ENCODE measurements around the gene MOB3B.

DNA sequence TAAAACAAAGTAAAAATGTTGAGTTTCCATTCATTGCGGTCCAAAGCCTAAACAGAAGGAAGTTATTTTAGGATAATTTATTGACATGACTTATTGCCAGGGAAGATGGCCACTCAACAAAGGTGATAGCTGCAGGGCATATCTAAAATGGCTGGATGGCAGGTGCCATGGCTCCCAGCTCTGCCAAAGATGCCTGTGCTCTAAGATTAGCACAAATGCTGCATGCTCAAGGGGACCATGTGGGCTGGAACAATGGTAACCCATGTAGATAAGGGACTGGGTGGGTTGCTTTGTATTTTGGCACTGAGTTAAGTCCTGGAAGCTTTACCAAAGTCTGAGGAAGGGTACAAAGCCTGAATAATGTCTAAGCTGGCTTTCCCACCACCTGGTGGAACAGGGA lies 101.1 kb downstream of the MOB3B start:
- TF ChIP-seq, protein P1, sequence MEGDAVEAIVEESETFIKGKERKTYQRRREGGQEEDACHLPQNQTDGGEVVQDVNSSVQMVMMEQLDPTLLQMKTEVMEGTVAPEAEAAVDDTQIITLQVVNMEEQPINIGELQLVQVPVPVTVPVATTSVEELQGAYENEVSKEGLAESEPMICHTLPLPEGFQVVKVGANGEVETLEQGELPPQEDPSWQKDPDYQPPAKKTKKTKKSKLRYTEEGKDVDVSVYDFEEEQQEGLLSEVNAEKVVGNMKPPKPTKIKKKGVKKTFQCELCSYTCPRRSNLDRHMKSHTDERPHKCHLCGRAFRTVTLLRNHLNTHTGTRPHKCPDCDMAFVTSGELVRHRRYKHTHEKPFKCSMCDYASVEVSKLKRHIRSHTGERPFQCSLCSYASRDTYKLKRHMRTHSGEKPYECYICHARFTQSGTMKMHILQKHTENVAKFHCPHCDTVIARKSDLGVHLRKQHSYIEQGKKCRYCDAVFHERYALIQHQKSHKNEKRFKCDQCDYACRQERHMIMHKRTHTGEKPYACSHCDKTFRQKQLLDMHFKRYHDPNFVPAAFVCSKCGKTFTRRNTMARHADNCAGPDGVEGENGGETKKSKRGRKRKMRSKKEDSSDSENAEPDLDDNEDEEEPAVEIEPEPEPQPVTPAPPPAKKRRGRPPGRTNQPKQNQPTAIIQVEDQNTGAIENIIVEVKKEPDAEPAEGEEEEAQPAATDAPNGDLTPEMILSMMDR (IDR thresholded peaks at IDR 0.05): no peak
- no peak for TF ChIP-seq POLR2A (IDR thresholded peaks at IDR 0.05)
